Endothelial cell of umbilical vein (primary cell): ENCODE measurements around the gene METTL15. TPM values are rescaled to one million over a fixed set of nuclear protein-coding genes. Genes with fewer than 3 reads are reported as not detected.

Experiments
- BruUV-seq: library from RNA; stranded (reverse); fragments of 400-500 nt; replicated peaks from 2 replicates; lab custom pipeline; 2021; lab: Mats Ljungman, UMichigan
- CTCF ChIA-PET: fragments of 300-600, 350-600 bp; sonication (Branson Sonifier 250); formaldehyde crosslinking; loops from one replicate; lab custom pipeline; 2021; ENCODE audit warnings: antibody characterized with exemption, inconsistent platforms; lab: Charles Lee
- POLR2A ChIA-PET: fragments of 300-600, 350-600 bp; sonication (Branson Sonifier 250); formaldehyde crosslinking; loops from one replicate; lab custom pipeline; 2021; ENCODE audit warnings: antibody characterized with exemption, inconsistent platforms; lab: Charles Lee
- DNase-seq: peaks from one replicate; pipeline ENCODE4 v3.0.0-alpha.2; 2011; ENCODE audit warnings: low read depth, low spot score
- FAIRE-seq: peaks from 2 replicates; lab custom pipeline; 2011; peaks lifted over from hg19 to GRCh38; lab: Jason Lieb, UNC
- H2AFZ ChIP-seq: 2 replicates; pipeline ENCODE4 v1.6.0; 2012; ENCODE audit warnings: low read depth, low read length, control low read depth, inconsistent platforms
- H3K27ac ChIP-seq: 2 replicates; pipeline ENCODE4 v1.5.1; 2011; ENCODE audit warnings: low read depth, mild to moderate bottlenecking, control low read depth, low read length, moderate library complexity; ENCODE audit not compliant: insufficient read depth
- H3K27me3 ChIP-seq, 2 experiments: 2 replicates each; pipeline versions ENCODE4 v1.6.0 to v1.6.1; 2011; ENCODE audit warnings: low read length in 2 of 2, mixed read lengths in 1 of 2; ENCODE audit not compliant: control insufficient read depth in 2 of 2, insufficient read depth in 2 of 2
- H3K36me3 ChIP-seq, 2 experiments: 2 replicates in 1 of 2; 3 replicates in 1 of 2; pipeline ENCODE4 v1.5.1; 2011; ENCODE audit warnings: low read length in 2 of 2, mild to moderate bottlenecking in 1 of 2, moderate library complexity in 1 of 2; ENCODE audit not compliant: control insufficient read depth in 2 of 2, insufficient read depth in 2 of 2; ENCODE audit errors: extremely low read depth in 1 of 2
- H3K4me1 ChIP-seq: 3 replicates; pipeline ENCODE4 v1.5.1; 2011; ENCODE audit warnings: mild to moderate bottlenecking, low read length; ENCODE audit not compliant: control insufficient read depth, insufficient read depth; ENCODE audit errors: extremely low read depth
- H3K4me2 ChIP-seq: 2 replicates; pipeline ENCODE4 v1.6.1; 2011; ENCODE audit warnings: low read length, control low read depth, mixed read lengths; ENCODE audit not compliant: insufficient read depth
- H3K4me3 ChIP-seq, 3 experiments: fragments of 200-600 bp in 1 of 3; sonication (generic), shearing (Covaris generic) in 1 of 3; replicated peaks in 1 of 3; 2 replicates each; pipeline ENCODE4 v1.5.1; 2011 to 2016; ENCODE audit warnings: control low read depth in 3 of 3, low read length in 3 of 3, mild to moderate bottlenecking in 2 of 3, inconsistent platforms in 1 of 3, low read depth in 1 of 3, moderate library complexity in 1 of 3; ENCODE audit not compliant: insufficient read depth in 1 of 3
- H3K79me2 ChIP-seq: 2 replicates; pipeline ENCODE4 v1.6.0; 2012; ENCODE audit warnings: low read length, inconsistent platforms; ENCODE audit not compliant: control insufficient read depth, insufficient read depth
- H3K9ac ChIP-seq: replicated peaks from 2 replicates; pipeline ENCODE3; 2011; ENCODE audit warnings: low read length, control low read depth; ENCODE audit not compliant: insufficient read depth; ENCODE audit errors: extremely low read depth
- H3K9me1 ChIP-seq: replicated peaks from 3 replicates; pipeline ENCODE4 v1.6.0; 2011; ENCODE audit warnings: mild to moderate bottlenecking, low read length; ENCODE audit not compliant: control insufficient read depth, insufficient read depth; ENCODE audit errors: extremely low read depth
- H3K9me3 ChIP-seq: replicated peaks from 2 replicates; pipeline ENCODE4 v1.5.1; 2012; ENCODE audit warnings: low read length, inconsistent platforms; ENCODE audit not compliant: control insufficient read depth, insufficient read depth
- H4K20me1 ChIP-seq: replicated peaks from 2 replicates; pipeline ENCODE3; 2011; ENCODE audit warnings: mild to moderate bottlenecking, low read length; ENCODE audit not compliant: control insufficient read depth, insufficient read depth; ENCODE audit errors: extremely low read depth
- CTCF ChIP-seq, 2 donors: IDR thresholded peaks; 1 replicate in 1 of 2; 2 replicates in 1 of 2; pipeline ENCODE4 v1.5.1; 2011; ENCODE audit warnings: low read length in 2 of 2, mild to moderate bottlenecking in 2 of 2, moderate library complexity in 2 of 2, control low read depth in 1 of 2, inconsistent platforms in 1 of 2, low read depth in 1 of 2; ENCODE audit not compliant: insufficient read depth in 1 of 2; ENCODE audit errors: extremely low read depth in 1 of 2
- EZH2 ChIP-seq: IDR thresholded peaks from 2 replicates; pipeline ENCODE4 v1.6.1; 2012; ENCODE audit warnings: borderline replicate concordance, low read depth, mild to moderate bottlenecking, moderate library complexity, low read length, inconsistent platforms; ENCODE audit not compliant: severe bottlenecking
- FOS ChIP-seq: IDR thresholded peaks from 2 replicates; pipeline ENCODE4 v1.6.1; 2011; ENCODE audit warnings: mild to moderate bottlenecking, low read length, moderate library complexity, borderline replicate concordance; ENCODE audit not compliant: insufficient read depth
- GATA2 ChIP-seq: IDR thresholded peaks from 2 replicates; pipeline ENCODE4 v1.7.0; 2011; ENCODE audit warnings: low read depth, mild to moderate bottlenecking, moderate library complexity, mixed read lengths, low read length; ENCODE audit not compliant: insufficient read length, insufficient read depth
- JUN ChIP-seq: IDR thresholded peaks from 2 replicates; pipeline ENCODE4 v1.6.1; 2011; ENCODE audit warnings: borderline replicate concordance, low read depth; ENCODE audit not compliant: insufficient read length, insufficient read depth
- MAX ChIP-seq: IDR thresholded peaks from 2 replicates; pipeline ENCODE4 v1.6.1; 2011; ENCODE audit not compliant: insufficient read depth, insufficient read length
- MYC ChIP-seq: IDR thresholded peaks from one replicate; pipeline ENCODE4 v1.6.1; 2011; ENCODE audit warnings: mild to moderate bottlenecking, low read depth, low read length
- POLR2A ChIP-seq: IDR thresholded peaks from 2 replicates; pipeline ENCODE4 v1.6.1; 2012; ENCODE audit warnings: low read depth, mild to moderate bottlenecking, control low read depth, low read length
- POLR2AphosphoS5 ChIP-seq: IDR thresholded peaks from 2 replicates; pipeline ENCODE4 v1.6.1; 2012; ENCODE audit warnings: low read depth, mild to moderate bottlenecking, control low read depth, low read length, moderate library complexity; ENCODE audit not compliant: insufficient read depth
- dilution Hi-C: fragments of 300-500 bp; cut with MboI; formaldehyde crosslinking; loops from one replicate; pipeline ENCODE4 v1.15.0; 2019; ENCODE audit warnings: low sequenced_read_pairs; ENCODE audit not compliant: extremely low pct_ligation_motif_present
- intact Hi-C: fragments of 100-400 bp; cut with micrococcal nuclease; formaldehyde crosslinking; loops from one replicate; pipeline ENCODE4 v1.10.0; 2022
- polyA plus RNA-seq, 4 experiments: library from polyadenylated mRNA; depleted of rRNA in 3 of 4; stranded (reverse) in 3 of 4; unstranded in 1 of 4; fragments of >200 nt; gene quantifications; 2 replicates each; pipeline versions ENCODE4 v1.2.1 to v1.2.3, GENCODE V29; 2011 to 2012; ENCODE audit warnings: missing spikeins in 1 of 4
- total RNA-seq: library from RNA; stranded (reverse); gene quantifications from 2 replicates; pipeline ENCODE4 v1.2.3, GENCODE V29; 2021

METTL15 gene
- total and polyA plus RNA-seq, 2 donors (not counting 3 experiments of a cell fraction or from before 2014, with no cell fraction given), result 3.2 to 12.1 TPM

GRCh38 chr11:28071305-28071704 lies 36.9 kb upstream of the METTL15 start:
- Histone ChIP-seq H3K4me1 (peaks cover 3% of the 10 kb centered on the region), H3K4me3 (no peak overlapping the region), H3K9me3 (no peaks in the 10 kb centered on the region), H3K9me1 (no peaks in the 10 kb centered on the region), H3K27me3 (no peaks in the 10 kb centered on the region), H2AFZ (no peak overlapping the region), H3K79me2 (no peaks in the 10 kb centered on the region), H3K27ac (no peak overlapping the region), H3K4me2 (no peak overlapping the region), H3K9ac (no peak overlapping the region), H4K20me1 (no peaks in the 10 kb centered on the region), H3K36me3 (no peaks in the 10 kb centered on the region)
- intact Hi-C loops (no loop called here), dilution Hi-C loops (no loop called here)
- TF ChIP-seq CTCF (IDR thresholded peaks at IDR 0.05; ENCODE audit: extremely low read depth in 1 of 2, insufficient read depth in 1 of 2, low read depth in 1 of 2, low read length in 2 of 2) (no peak), FOS (no peak), POLR2A (no peak), GATA2 (no peak), MAX (no peak), MYC (no peak), POLR2AphosphoS5 (no peak), JUN (no peak), EZH2 (no peak)
- BruUV-seq, result no TSS peak
- CTCF ChIA-PET, result no interaction called here
- POLR2A ChIA-PET, result no interaction called here
- no peak for FAIRE-seq
- no peak for DNase-seq
